Measurements from ENCODE around the gene JADE3.
A peak's percentile ranks its signal among the peaks of the same experiment; 100 is the strongest.

JADE3 gene

GRCh38 chrX:46912098-46912602 lies at the start of gene JADE3:
TSS of gene JADE3 (plus strand) at chrX:46912421. CDS start at chrX:46984895, 72,474 bp downstream.
- in situ Hi-C loops (cut with MboI; ENCODE audit: low pct_unique_long_range_greater_than_20kb, low sequenced_read_pairs) = no loop called here
- DNase-seq = peak; percentile 87

GRCh38 chrX:46863072-46863471 lies 49.1 kb upstream of the JADE3 start:
- in situ Hi-C loops (cut with MboI; ENCODE audit: low pct_unique_long_range_greater_than_20kb, low sequenced_read_pairs) = no loop called here
- no peak for DNase-seq

GRCh38 chrX:46864606-46865005 lies 47.6 kb upstream of the JADE3 start:
- DNase-seq = no peak
- in situ Hi-C loops (cut with MboI; ENCODE audit: low pct_unique_long_range_greater_than_20kb, low sequenced_read_pairs) = no loop called here

DNA sequence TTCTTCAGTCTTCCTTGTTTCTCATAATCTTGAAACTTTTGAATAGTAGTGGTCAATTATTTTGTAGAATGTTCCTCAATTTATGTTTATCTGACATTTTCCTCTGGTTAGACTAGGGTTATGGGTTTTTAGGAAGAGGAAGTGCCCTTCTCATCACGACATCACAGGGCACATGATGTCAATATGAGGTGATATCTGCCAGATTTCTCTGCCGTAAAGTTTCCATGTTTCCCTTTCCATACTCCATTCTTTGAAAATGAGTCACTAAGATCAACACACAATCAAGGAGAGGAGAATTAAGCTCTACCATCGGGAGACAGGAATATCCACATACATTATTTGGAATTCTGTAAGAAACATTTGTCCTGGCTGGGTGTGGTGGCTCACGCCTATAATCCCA lies 46.9 kb upstream of the JADE3 start:
- in situ Hi-C loops (cut with MboI; ENCODE audit: low pct_unique_long_range_greater_than_20kb, low sequenced_read_pairs) = no loop called here
- peak; percentile 66 for DNase-seq

DNA sequence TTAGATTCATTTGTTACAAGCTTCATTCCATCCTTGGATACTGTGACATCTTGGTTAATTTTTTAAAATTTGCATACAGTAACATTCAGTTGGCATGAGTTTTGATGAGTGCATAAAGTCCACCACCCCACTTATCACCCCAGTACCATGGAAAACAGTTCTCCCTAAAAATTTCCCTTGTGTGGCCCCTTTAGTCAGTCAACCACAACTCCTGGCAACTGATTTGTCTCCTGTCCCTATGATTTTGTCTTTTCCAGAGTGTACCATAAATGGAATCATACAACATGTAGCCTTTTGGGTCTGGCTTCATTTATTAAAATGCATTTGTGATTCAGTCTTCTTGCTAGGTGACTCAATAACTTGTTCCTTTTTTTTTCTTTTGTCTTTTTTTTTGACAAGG lies 45.5 kb upstream of the JADE3 start:
- in situ Hi-C loops (cut with MboI; ENCODE audit: low pct_unique_long_range_greater_than_20kb, low sequenced_read_pairs) = no loop called here
- DNase-seq = no peak

- DNase-seq = no peak
These were observed 38.5 kb upstream of the JADE3 start for GRCh38 chrX:46873746-46874145.

DNA sequence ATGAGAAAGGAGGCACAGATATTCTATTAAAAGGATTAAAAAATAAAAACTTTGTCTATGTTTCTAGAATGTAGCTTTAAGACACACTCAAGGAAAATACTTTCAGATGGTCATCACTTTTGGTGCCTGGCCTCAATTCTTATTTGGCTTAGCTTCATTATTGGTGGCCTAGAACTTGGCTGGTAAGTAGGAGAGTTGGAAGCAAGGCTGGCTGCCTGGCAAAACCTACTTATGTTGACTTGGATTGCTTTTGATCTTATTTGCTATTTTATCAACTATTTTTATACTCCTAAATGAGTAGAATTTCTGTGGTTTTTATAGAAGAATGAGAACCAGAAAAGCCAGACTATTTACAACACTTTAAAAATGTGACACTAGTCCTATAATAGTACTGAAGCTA lies 35.3 kb upstream of the JADE3 start:
- no peak for DNase-seq
- in situ Hi-C loops (cut with MboI; ENCODE audit: low pct_unique_long_range_greater_than_20kb, low sequenced_read_pairs) = no loop called here

More at GRCh38 chrX:46873746-46874145, 38.5 kb upstream of the JADE3 start:
- in situ Hi-C loops (cut with MboI; ENCODE audit: low pct_unique_long_range_greater_than_20kb, low sequenced_read_pairs) = no loop called here

- in situ Hi-C loops (cut with MboI; ENCODE audit: low pct_unique_long_range_greater_than_20kb, low sequenced_read_pairs) = no loop called here
- no peak for DNase-seq
These were observed 30.0 kb upstream of the JADE3 start for GRCh38 chrX:46882266-46882665.

GRCh38 chrX:46884799-46885198 lies 27.4 kb upstream of the JADE3 start:
- in situ Hi-C loops (cut with MboI; ENCODE audit: low pct_unique_long_range_greater_than_20kb, low sequenced_read_pairs) = no loop called here
- no peak for DNase-seq

- no peak for DNase-seq
- in situ Hi-C loops (cut with MboI; ENCODE audit: low pct_unique_long_range_greater_than_20kb, low sequenced_read_pairs) = no loop called here
These were observed 14.0 kb upstream of the JADE3 start for GRCh38 chrX:46898207-46898606.

DNA sequence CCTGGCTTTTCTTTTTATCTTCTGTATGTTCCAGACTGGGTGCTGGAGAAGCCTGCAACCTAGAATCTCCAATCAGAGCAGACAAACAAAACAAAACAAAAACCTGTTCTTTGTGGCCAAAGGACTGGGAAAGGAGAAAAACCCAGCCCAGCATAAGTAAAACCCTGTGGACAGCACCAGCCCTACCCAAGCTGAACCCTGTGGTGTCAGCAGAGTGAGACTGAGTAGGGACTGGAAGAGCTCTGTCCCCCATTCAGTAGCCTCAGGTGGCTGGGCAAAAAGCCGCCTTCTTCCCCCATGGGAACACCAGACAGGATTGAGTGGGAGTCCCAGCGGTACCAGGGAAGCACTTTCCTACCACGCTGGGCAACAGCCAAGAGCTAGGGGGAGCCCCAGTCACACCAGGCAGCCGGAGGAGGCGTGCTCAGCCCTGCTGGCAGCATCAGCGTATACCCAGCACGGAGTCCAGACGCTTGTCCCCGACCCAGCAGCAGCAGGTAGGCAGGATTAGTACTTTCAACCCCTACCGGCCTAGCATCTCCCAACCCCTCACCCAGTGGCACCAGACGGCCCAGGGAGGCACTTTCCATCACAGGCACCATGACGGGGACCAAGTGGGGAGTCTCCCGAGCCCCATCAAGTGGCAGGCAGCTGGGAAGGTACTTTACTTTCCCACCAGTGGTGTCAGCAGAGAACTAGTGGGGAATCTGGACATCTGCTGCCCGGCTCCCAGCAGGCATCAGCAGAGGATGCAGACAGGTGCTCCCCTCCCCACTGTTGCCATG lies 8.6 kb upstream of the JADE3 start:
- DNase-seq = peak; percentile 86
- in situ Hi-C loops (cut with MboI; ENCODE audit: low pct_unique_long_range_greater_than_20kb, low sequenced_read_pairs) = no loop called here

DNA sequence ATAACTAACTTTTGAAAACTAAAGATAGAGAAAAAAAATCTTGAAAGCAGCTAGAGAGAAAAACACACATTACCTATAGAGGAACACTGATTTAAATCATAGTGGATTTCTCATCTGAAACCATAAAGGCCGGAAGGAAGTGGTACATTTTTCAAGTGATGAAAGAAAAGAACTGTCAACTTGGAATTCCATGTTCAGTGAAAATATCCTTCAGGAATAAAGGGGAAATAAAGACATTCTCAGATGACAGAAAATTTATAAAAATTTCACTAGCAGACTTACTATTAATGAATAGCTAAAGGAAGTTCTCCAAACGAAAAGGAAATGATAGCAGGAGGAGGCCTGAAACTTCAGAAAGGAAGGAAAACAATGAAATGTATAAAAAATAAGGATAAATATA lies 7.6 kb upstream of the JADE3 start:
- in situ Hi-C loops (cut with MboI; ENCODE audit: low pct_unique_long_range_greater_than_20kb, low sequenced_read_pairs) = no loop called here
- DNase-seq = no peak

DNA sequence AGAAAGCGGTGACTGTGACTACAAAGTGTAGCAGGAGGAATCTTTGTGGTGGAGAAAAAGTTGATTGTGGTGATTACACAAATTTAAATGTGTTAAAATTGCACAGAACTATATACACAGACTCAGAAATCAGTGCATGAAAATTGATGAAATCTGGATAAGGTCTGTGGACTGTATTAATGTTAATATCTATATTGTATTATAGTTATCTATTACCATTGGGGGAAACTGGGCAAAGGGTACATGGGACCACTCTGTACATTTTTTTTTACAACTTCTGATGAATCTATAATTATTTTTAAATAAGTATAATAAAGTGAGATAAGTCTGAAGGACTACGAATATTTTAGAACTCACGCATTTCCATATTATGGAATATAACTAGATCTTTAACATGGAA lies 1.8 kb upstream of the JADE3 start:
- DNase-seq = no peak

DNA sequence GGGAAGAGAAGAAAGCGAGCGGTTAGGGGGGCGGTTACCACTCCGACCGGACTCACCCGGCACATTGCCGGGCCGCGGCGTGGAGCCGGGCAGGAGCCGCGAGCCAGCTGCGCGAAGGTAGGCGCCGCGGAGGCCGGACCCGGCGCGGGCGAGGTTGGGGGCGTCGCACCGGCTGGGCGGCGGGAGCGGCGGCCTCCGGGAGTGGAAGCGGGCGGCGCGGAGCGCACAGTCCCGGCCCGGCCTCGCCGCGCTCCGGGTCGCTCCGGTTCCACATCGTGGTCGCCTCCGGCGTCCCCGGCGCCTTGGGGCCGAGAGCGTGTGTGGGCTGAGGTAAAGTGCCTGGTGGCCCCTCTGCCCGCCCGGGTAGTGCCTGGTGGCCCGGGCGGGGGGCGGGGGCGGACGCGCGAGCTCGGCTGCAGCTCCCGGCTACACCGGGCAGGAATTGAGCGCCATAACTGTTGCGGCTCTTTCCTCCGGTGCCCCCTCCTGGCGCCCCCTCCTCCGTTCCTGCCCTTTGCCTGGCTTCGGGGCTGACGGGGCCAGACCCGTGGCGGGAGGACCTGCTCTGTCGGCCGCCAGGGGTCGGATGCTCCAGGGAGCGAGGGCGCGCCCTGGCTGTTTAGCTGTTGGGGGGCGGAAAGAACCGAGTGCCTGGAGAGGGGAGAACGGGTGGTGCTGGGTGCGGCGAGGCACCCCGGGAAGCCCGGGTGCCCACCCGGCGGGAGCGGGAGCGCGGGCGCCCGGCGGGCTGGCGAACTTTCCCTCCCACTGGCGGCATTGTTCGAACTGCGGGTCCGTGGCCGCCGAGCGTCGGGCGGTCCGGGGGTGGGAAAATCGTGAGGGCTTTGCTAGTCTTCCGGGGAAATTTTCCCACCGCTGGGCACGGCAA lies 626 bp downstream of the JADE3 start:
- in situ Hi-C loops (cut with MboI; ENCODE audit: low pct_unique_long_range_greater_than_20kb, low sequenced_read_pairs) = no loop called here

More for the DNA sequence above, 1.8 kb upstream of the JADE3 start:
- in situ Hi-C loops (cut with MboI; ENCODE audit: low pct_unique_long_range_greater_than_20kb, low sequenced_read_pairs) = no loop called here

GRCh38 chrX:46913667-46914066 lies 1.4 kb downstream of the JADE3 start:
- in situ Hi-C loops (cut with MboI; ENCODE audit: low pct_unique_long_range_greater_than_20kb, low sequenced_read_pairs) = no loop called here
- DNase-seq = peak; percentile 51

More for the DNA sequence above, 626 bp downstream of the JADE3 start:
- peak; percentile 77 for DNase-seq

- no peak for DNase-seq
- in situ Hi-C loops (cut with MboI; ENCODE audit: low pct_unique_long_range_greater_than_20kb, low sequenced_read_pairs) = no loop called here
These were observed 4.1 kb downstream of the JADE3 start for GRCh38 chrX:46916273-46916672.

DNA sequence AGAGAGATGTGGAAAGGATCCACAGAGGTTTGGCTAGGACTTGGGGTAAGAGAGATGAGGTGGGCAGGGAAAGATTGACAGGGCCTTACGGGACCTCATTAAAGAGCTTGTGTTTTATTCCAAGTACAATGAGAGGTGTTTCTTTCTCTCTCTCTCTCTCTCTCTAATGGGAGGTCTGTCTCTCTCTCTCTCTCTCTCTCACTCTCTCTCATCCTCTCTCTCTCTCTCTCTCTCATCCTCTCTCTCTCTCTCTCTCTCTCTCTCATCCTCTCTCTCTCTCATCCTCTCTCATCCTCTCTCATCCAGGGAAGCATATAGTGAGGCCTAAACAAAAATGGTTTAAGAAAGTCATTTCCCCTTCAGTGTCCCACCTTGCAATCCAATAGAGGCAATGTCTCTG lies 5.4 kb downstream of the JADE3 start:
- no peak for DNase-seq
- in situ Hi-C loops (cut with MboI; ENCODE audit: low pct_unique_long_range_greater_than_20kb, low sequenced_read_pairs) = no loop called here

- no peak for DNase-seq
- in situ Hi-C loops (cut with MboI; ENCODE audit: low pct_unique_long_range_greater_than_20kb, low sequenced_read_pairs) = no loop called here
These were observed 6.2 kb downstream of the JADE3 start for GRCh38 chrX:46918434-46918833.

DNA sequence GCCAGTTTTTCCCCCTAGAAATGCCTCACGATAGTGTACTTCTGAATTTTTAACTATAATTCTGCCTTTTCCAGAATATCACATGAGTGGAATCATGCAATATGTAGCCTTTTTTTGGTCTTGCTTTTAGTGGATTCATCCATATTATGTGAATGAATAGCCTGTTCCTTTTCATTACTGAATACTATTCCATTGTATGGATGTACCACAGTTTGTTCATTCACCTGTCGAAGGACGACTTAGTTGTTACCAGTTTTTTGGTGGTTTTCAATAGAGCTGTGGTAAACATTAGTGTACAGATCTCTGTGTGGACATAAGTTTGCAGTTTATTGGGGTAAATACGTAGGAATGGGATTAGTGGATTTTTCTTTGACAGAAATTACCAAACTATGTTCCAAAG lies 8.0 kb downstream of the JADE3 start:
- in situ Hi-C loops (cut with MboI; ENCODE audit: low pct_unique_long_range_greater_than_20kb, low sequenced_read_pairs) = no loop called here
- no peak for DNase-seq

GRCh38 chrX:46922611-46923010 lies 10.4 kb downstream of the JADE3 start:
- in situ Hi-C loops (cut with MboI; ENCODE audit: low pct_unique_long_range_greater_than_20kb, low sequenced_read_pairs) = no loop called here
- DNase-seq = no peak

All from KBM-7 (cell line).